Gastroesophageal sphincter (tissue), 4 donors: ENCODE data around the gene ZDHHC17. TPM values are rescaled to one million over a fixed set of nuclear protein-coding genes. Genes with fewer than 3 reads are reported as not detected.

Experiments
- ATAC-seq: fragments of 150-250 bp; one replicate; pipeline ENCODE4 v1.9.1; 2016; ENCODE audit warnings: mild to moderate bottlenecking, moderate library complexity
- H3K27ac ChIP-seq, 4 donors: fragments of 200-600 bp; sonication (generic) in 3 of 4; 1 replicate in 3 of 4; 2 replicates in 1 of 4; pipeline ENCODE4 v1.5.1; 2016 to 2019
- H3K27me3 ChIP-seq: fragments of 200-600 bp; sonication (generic); one replicate; pipeline ENCODE4 v1.5.1; 2019
- H3K36me3 ChIP-seq, 2 donors: fragments of 200-600 bp; sonication (generic); one replicate each; pipeline ENCODE4 v1.5.1; 2019; ENCODE audit warnings: control low read depth in 1 of 2
- H3K4me1 ChIP-seq, 3 donors: fragments of 200-600 bp; sonication (generic); 1 replicate in 2 of 3; 2 replicates in 1 of 3; pipeline ENCODE4 v1.5.1; 2016 to 2019; ENCODE audit warnings: control low read depth in 2 of 3
- H3K4me3 ChIP-seq, 2 donors: fragments of 200-600 bp; sonication (generic); one replicate each; pipeline ENCODE4 v1.5.1; 2019; ENCODE audit warnings: mild to moderate bottlenecking in 1 of 2, moderate library complexity in 1 of 2
- H3K9me3 ChIP-seq, 3 donors: fragments of 200-600 bp; sonication (generic); one replicate each; pipeline ENCODE4 v1.5.1; 2017 to 2019; ENCODE audit warnings: control low read depth in 2 of 3
- CTCF ChIP-seq, 4 experiments: fragments of 200-600 bp in 2 of 4; fragments of 450-650 bp in 2 of 4; sonication (generic) in 1 of 4; IDR thresholded peaks; one replicate each; pipeline ENCODE4 v1.5.1; 2017 to 2019; ENCODE audit warnings: antibody characterized with exemption in 4 of 4, mild to moderate bottlenecking in 2 of 4, moderate library complexity in 2 of 4
- EP300 ChIP-seq: sonication (generic); formaldehyde crosslinking; IDR thresholded peaks from one replicate; pipeline ENCODE4 v1.6.1; 2017; ENCODE audit warnings: antibody characterized with exemption, mild to moderate bottlenecking
- POLR2A ChIP-seq, 2 donors: fragments of 450-650 bp; IDR thresholded peaks; one replicate each; pipeline ENCODE4 v1.6.1; 2017; ENCODE audit warnings: antibody characterized with exemption in 2 of 2, mild to moderate bottlenecking in 2 of 2, moderate library complexity in 1 of 2
- POLR2AphosphoS5 ChIP-seq: sonication (generic); formaldehyde crosslinking; IDR thresholded peaks from one replicate; pipeline ENCODE4 v1.6.1; 2017; ENCODE audit warnings: antibody characterized with exemption
- WGBS, 2 donors: methylation state at CpG; one replicate each; pipeline ENCODE4 v1.1.5; 2018; ENCODE audit warnings: low coverage in 1 of 2; 5-methylcytosine and 5-hydroxymethylcytosine counted together
- total RNA-seq, 4 donors: library from RNA; depleted of rRNA; stranded (reverse); fragments of >200 nt; gene quantifications; one replicate each; pipeline ENCODE4 v1.1.0, GENCODE V29; 2016

The ZDHHC17 gene
- total RNA-seq, 4 donors from 2014 or later = 25.4 to 71.8 (median 36.8) TPM

GRCh38 chr12:76899522-76899921 is 135.6 kb downstream of the ZDHHC17 start:
- Histone ChIP-seq H3K4me1 (peaks cover 0 to 12% (median 0%) of the 10 kb centered on the region in 3 donors), H3K27me3 (no peaks in the 10 kb centered on the region), H3K36me3 (no peaks in the 10 kb centered on the region), H3K27ac (no peak overlapping the region), H3K4me3 (no peak overlapping the region), H3K9me3 (peaks cover 0 to 2% (median 0%) of the 10 kb centered on the region in 3 donors)
- 90 to 92% methylated on average over 2 of the region's 2 CpGs for WGBS, 2 donors
- no peak for ATAC-seq
- TF ChIP-seq POLR2AphosphoS5 (no peak), POLR2A (IDR thresholded peaks at IDR 0.05) (no peak), EP300 (no peak), CTCF (IDR thresholded peaks at IDR 0.05) (no peak)

- TF ChIP-seq POLR2A (IDR thresholded peaks at IDR 0.05) (no peak), CTCF (IDR thresholded peaks at IDR 0.05) (no peak), EP300 (no peak), POLR2AphosphoS5 (no peak)
- H3K4me1 ChIP-seq = peaks cover 0 to 12% (median 0%) of the 10 kb centered on the region in 3 donors
- H3K9me3 ChIP-seq = no peaks in the 10 kb centered on the region
- H3K36me3 ChIP-seq = no peaks in the 10 kb centered on the region
- H3K27me3 ChIP-seq = no peaks in the 10 kb centered on the region
- ATAC-seq = no peak
- H3K4me3 ChIP-seq = no peak overlapping the region
- no peak overlapping the region for H3K27ac ChIP-seq
- 65 to 78% methylated on average over 3 to 4 of the region's 4 CpGs for WGBS, 2 donors
These were observed 137.9 kb downstream of the ZDHHC17 start for GRCh38 chr12:76901628-76902380.

Other genes with a start within 250 kb of the ZDHHC17 start
- gene OSBPL8, start 204.3 kb upstream of the ZDHHC17 start, total RNA-seq = 10 to 100 TPM; 65.8 to 73.5 (median 66.7) TPM
- 100 to 1,000 TPM in 2 of 4 donors, 10 to 100 TPM in 2; 65.8 to 157 (median 111) TPM for gene CSRP2, start 114.9 kb downstream of the ZDHHC17 start, total RNA-seq